Activated CD4-positive, alpha-beta T cell treated with anti-CD3 and anti-CD28 coated beads, Interleukin-2, amount 50 U/mL, for 48 hours (primary cell): Measurements from ENCODE around the gene EML4.
"Not testable (repeated sequence)": the region's sequence is repeated elsewhere in the genome, so short reads cannot be mapped to it uniquely, and the experiment has no call there.

Source experiments
- DNase-seq, 2 experiments: peaks; one replicate each; pipeline ENCODE4 v3.0.0-alpha.2; 2020

The EML4 gene

GRCh38 chr2:42315844-42316470 lies 146.8 kb downstream of the EML4 start:
- DNase-seq, result no peak

- no peak for DNase-seq
Observed at GRCh38 chr2:42316910-42317309, 147.8 kb downstream of the EML4 start.

GRCh38 chr2:42317486-42317885 lies 148.3 kb downstream of the EML4 start:
- no peak for DNase-seq

- DNase-seq, result no peak
Observed at GRCh38 chr2:42317945-42318344, 148.8 kb downstream of the EML4 start.

GRCh38 chr2:42319265-42319664 lies 150.1 kb downstream of the EML4 start:
- no peak for DNase-seq

- DNase-seq, result no peak
Observed at GRCh38 chr2:42321452-42322064, 152.4 kb downstream of the EML4 start.

- DNase-seq, result no peak
Observed at GRCh38 chr2:42324244-42324643, 155.1 kb downstream of the EML4 start.

- no peak for DNase-seq
Observed at GRCh38 chr2:42324949-42325348, 155.8 kb downstream of the EML4 start.

- DNase-seq, result no peak
Observed at GRCh38 chr2:42325609-42326008, 156.5 kb downstream of the EML4 start.

- DNase-seq, result no peak
Observed at GRCh38 chr2:42327125-42327524, 158.0 kb downstream of the EML4 start.

GRCh38 chr2:42328148-42328833 lies 159.1 kb downstream of the EML4 start:
- DNase-seq, result no peak

- no peak for DNase-seq
Observed at GRCh38 chr2:42328923-42329322, 159.8 kb downstream of the EML4 start.

- DNase-seq, result no peak
Observed at GRCh38 chr2:42329736-42330135, 160.6 kb downstream of the EML4 start.

GRCh38 chr2:42331569-42332284 lies 162.6 kb downstream of the EML4 start:
- no peak for DNase-seq

GRCh38 chr2:42332575-42332974 lies 163.4 kb downstream of the EML4 start:
- DNase-seq, result no peak

- no peak for DNase-seq
Observed at GRCh38 chr2:42333579-42333978, 164.4 kb downstream of the EML4 start.

GRCh38 chr2:42334220-42334619 lies 165.1 kb downstream of the EML4 start:
- no peak for DNase-seq

- not testable (repeated sequence) for DNase-seq
Observed at GRCh38 chr2:42334865-42335264, 165.7 kb downstream of the EML4 start.

GRCh38 chr2:42335514-42336104 lies 166.5 kb downstream of the EML4 start:
- DNase-seq, result no peak

- DNase-seq, result no peak
Observed at GRCh38 chr2:42336361-42336965, 167.3 kb downstream of the EML4 start.

GRCh38 chr2:42337356-42337820 lies 168.2 kb downstream of the EML4 start:
- DNase-seq, result no peak

- no peak for DNase-seq
Observed at GRCh38 chr2:42337846-42338566, 168.9 kb downstream of the EML4 start.
